SH-SY5Y (cell line): Measurements from ENCODE around the gene TMEM9B.

Experiments used
- GATA2 ChIP-seq: IDR thresholded peaks from 2 replicates; pipeline ENCODE4 v1.6.1; 2011; ENCODE audit warnings: mild to moderate bottlenecking, low read depth, low read length
- GATA3 ChIP-seq: IDR thresholded peaks from 2 replicates; pipeline ENCODE4 v1.6.1; 2011; ENCODE audit warnings: low read depth, mild to moderate bottlenecking, low read length, moderate library complexity

- no peak for TF ChIP-seq GATA3
- no peak for TF ChIP-seq GATA2
Observed at GRCh38 chr11:8928981-8929615, 35.1 kb downstream of the TMEM9B start.
